Lower leg skin (tissue), 3 donors: ENCODE data around the gene SPAG9.

ENCODE experiments used
- CTCF ChIP-seq, 3 donors: fragments of 450-650 bp; IDR thresholded peaks; one replicate each; pipeline ENCODE4 v1.5.1; 2016; ENCODE audit warnings: antibody characterized with exemption in 3 of 3, mild to moderate bottlenecking in 3 of 3, moderate library complexity in 2 of 3
- POLR2A ChIP-seq, 2 donors: fragments of 450-650 bp; IDR thresholded peaks; one replicate each; pipeline ENCODE4 v1.6.1; 2016 to 2017; ENCODE audit warnings: antibody characterized with exemption in 2 of 2, mild to moderate bottlenecking in 1 of 2, moderate library complexity in 1 of 2

GRCh38 chr17:50976951-50977472 lies 143.7 kb downstream of the SPAG9 start:
- TF ChIP-seq POLR2A (IDR thresholded peaks at IDR 0.05) (no peak), CTCF (IDR thresholded peaks at IDR 0.05) (no peak)
